Fibroblast of skin of right quadriceps (primary cell): ENCODE data around the gene EGF.

Experiments used
- DNase-seq: peaks from one replicate; pipeline ENCODE4 v3.0.0-alpha.2; 2013

EGF gene

GRCh38 chr4:110042545-110043517 is 130.1 kb downstream of the EGF start:
- DNase-seq = peak; percentile 30

DNA sequence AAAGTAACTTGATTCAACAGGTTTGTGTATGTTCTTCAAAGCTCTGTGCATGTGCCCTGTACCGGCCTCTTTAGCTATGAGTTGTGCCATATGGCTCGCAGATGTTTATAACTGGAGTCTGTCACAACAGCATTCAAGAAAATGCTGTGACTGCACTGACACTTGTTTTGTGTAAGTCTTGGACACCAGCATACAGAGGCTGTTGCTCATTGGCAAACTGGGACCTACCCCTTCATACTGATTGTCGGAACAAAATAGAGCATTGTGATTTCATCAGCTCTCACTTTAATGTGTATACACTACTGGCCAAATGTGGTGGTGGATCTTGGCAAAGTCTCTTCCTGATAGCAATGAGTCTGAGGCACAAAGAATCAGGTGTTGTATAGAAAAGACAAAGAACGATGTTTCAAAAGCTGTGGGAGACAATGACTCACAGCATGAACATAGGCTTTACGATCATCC is 133.9 kb downstream of the EGF start:
- DNase-seq = peak; percentile 50

DNA sequence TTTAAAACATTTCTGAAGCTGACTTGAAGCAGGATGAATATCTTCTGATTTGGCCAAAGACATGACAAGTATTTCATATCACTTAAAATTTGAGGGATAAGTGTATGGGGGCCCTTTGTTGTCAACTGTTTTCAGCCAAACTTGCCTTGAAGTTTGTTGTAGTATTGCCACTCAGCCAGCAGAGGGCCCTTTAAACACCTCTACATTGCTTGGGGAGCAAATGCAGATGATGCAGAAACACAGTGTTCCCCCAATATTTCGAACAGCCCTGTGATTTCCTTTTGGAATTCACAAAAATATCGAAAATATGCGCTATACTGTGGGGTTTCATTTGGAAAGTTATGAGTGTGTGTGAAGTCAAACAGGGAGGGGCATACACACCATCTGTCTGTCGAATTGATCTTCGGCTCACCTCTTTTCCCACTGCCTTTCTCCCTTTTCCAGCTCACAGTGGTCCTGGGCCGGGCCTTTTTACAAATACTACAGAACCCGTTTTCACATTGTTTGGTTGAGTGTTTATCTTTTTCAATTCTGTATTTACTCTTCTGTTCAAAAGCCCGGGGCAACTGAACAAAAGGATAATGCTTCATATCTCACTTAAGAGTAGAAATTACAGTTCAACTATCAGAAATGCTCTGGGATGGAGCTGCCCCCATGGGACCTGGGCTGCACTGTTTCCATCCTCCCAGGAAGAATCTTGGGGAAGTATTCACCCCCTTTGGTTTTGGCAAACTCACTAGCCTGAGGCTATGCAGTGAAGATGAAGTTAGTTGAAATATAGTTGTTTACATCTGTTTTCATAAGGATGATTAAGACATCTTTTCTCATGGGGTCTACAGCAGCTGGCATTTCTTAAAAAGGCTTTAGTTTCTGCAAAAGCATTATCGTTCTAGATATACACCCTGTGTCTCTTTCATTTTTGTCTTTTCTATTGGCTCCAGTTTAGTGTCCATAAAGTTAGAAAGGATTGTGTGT is 137.6 kb downstream of the EGF start:
- DNase-seq = peak; percentile 41

- no peak for DNase-seq
Observed at GRCh38 chr4:110055158-110055768, 142.6 kb downstream of the EGF start.

DNA sequence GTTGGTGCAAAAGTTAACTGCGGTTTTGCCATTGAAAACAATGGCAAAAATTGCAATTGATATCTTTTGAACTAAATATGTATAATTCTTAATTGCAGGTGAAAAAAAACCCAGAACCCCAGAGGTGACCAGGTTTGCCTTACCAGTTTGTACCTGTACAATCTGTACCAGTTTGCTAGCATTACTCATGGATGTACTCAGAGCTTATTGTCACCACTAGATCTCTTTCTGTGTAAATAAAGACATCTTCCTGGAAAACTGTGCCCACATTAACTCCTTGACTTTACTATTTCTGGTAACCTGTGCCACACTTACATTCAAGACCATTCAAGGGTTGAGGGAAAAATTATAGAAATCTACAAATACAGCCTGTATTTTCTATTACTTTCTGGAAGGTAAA is 146.0 kb downstream of the EGF start:
- DNase-seq = no peak

DNA sequence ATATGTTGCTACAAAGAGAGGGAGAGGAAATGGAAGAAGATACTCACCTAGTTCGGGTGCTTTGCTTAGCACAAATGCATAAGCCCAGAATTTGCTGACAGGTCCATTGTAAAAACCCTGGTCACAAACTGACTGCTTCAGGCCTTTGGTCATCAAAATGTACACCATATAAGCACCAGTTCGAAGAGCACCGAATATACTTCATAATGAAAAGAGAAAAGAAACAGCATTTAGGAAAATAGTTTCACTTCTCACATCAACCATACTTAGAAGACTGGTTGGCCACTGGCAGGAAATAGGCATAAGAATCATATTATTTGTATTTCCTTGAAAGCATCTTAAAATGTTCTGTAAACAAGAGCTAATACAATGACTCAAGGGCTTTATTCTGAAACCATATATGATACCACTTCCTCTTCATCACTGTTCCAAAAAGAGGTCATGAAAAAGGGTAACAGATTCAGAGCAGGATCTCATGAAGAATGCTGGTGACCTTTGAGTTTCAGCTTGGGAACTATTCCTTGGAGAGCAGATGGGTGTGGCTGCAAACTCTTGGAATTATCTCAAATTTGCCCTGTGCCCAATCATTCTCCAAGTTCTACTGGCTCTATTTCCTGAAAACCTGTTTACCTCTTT is 147.0 kb downstream of the EGF start:
- peak; percentile 23 for DNase-seq

DNA sequence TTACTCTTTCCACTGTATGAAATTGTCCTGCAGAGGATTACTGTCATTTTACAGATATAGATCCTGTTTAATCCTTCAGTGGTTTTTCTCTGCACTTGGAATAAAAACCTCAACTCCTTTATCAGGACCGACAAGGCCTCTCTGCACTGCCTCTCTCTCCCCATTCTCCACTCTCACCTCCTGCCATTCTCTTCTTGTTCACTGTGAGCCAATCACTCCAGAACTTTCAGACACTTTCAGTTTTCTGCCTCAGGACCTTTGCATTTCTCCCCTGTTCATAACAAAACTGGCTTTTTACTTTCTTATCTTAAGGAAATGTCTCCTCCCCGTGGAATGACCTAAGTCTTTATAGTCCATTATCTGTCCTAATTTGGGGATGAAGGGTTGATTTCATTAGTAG is 148.4 kb downstream of the EGF start:
- DNase-seq = no peak
